Measurements from ENCODE around the gene MAP3K7. TPM values are rescaled to one million over a fixed set of nuclear protein-coding genes. Genes with fewer than 3 reads are reported as not detected.

The MAP3K7 gene
- total RNA-seq, 1 experiment from 2014 or later, result 26.6 TPM

DNA sequence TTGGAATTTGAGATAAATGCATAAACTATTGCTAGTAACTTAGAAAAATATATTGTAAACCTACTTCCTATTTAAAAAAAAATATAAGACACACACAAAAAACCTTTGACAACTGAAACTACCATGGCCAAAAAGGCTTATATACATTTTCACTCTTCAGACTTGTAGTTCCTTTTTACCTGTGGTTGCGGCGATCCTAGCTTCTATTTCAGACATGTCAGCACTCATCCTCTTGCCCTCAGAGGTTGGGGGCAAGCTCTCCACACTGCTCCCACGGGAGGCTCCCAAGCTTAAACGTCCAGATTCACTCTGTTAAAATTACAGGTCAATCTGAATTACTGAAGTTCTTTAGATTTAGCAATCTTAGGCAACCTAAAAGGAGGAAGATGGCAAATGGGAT lies 39.8 kb downstream of the MAP3K7 start (continued):
- TF ChIP-seq TCF7L2 (IDR thresholded peaks at IDR 0.05; ENCODE audit: borderline replicate concordance, extremely low read depth, insufficient read depth, insufficient read length) (no peak), SP1 (IDR thresholded peaks at IDR 0.05; ENCODE audit: low read depth) (no peak), SIN3A (IDR thresholded peaks at IDR 0.05; ENCODE audit: low read depth) (no peak)

DNA sequence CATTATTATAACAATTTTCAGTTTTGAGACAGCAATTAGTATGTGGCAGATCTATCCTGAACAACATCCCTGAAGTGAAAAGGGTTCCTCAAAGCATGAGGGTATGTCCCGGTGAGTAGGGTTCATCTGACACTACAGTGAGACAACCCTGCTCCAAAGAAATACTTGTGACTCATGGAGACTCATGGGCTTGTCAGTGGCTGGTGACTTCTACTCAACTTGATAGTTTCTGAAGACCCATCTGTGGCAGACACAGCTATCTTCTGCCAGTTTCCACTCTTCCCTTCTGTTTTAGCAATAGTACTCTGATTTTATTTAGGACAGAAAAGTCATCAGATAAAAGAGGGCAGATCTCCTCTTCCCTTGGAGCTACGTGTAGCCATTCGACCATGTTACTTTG lies 41.4 kb downstream of the MAP3K7 start:
- Histone ChIP-seq H3K79me2 (ENCODE audit: insufficient read depth, low read length) (no peaks in the 10 kb centered on the region), H3K4me3 (replicated peaks in 1 of 2; ENCODE audit: low read depth in 1 of 2, low read length in 2 of 2) (no peak overlapping the region), H3K36me3 (ENCODE audit: control insufficient read depth in 1 of 2, insufficient read depth in 2 of 2, low read length in 2 of 2) (peaks cover 10 to 29% of the 10 kb centered on the region in 2 experiments; a peak in 3 of 4 replicates), H4K20me1 (ENCODE audit: insufficient read depth) (no peaks in the 10 kb centered on the region), H3K4me1 (ENCODE audit: control insufficient read depth in 1 of 2, insufficient read depth in 2 of 2, low read length in 2 of 2) (no peaks in the 10 kb centered on the region), H3K27me3 (ENCODE audit: insufficient read depth, low read length) (no peaks in the 10 kb centered on the region), H3K27ac (ENCODE audit: low read depth, low read length) (no peak overlapping the region), H3K4me2 (ENCODE audit: low read length) (no peak overlapping the region), H3K9me2 (ENCODE audit: insufficient read depth) (no peaks in the 10 kb centered on the region), H2AFZ (ENCODE audit: low read depth, low read length, poor library complexity, severe bottlenecking) (no peak overlapping the region), H3K9me3 (ENCODE audit: control insufficient read depth in 1 of 2, insufficient read depth in 1 of 2, low read depth in 1 of 2, low read length in 2 of 2) (no peaks in the 10 kb centered on the region), H3K9ac (ENCODE audit: low read length) (no peak overlapping the region)
- TF ChIP-seq ELF1 (IDR thresholded peaks at IDR 0.05; ENCODE audit: borderline replicate concordance, low read depth), result no peak
- TF ChIP-seq, protein P1, sequence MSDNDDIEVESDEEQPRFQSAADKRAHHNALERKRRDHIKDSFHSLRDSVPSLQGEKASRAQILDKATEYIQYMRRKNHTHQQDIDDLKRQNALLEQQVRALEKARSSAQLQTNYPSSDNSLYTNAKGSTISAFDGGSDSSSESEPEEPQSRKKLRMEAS (IDR thresholded peaks at IDR 0.05), result no peak
- no peak for TF ChIP-seq YY1 (IDR thresholded peaks at IDR 0.05; ENCODE audit: extremely low read depth, insufficient replicate concordance, low read depth, low read length)
- no peak for TF ChIP-seq CEBPB (IDR thresholded peaks at IDR 0.05; ENCODE audit: low read depth)
- no peak for TF ChIP-seq EZH2phosphoT487 (IDR thresholded peaks at IDR 0.05; ENCODE audit: borderline replicate concordance)
- TF ChIP-seq JUND (IDR thresholded peaks at IDR 0.05), result no peak
- TF ChIP-seq TCF7L2 (IDR thresholded peaks at IDR 0.05; ENCODE audit: borderline replicate concordance, extremely low read depth, insufficient read depth, insufficient read length), result no peak
- no peak for TF ChIP-seq EGR1 (IDR thresholded peaks at IDR 0.05; ENCODE audit: low read depth)
- no peak for TF ChIP-seq RAD21 (IDR thresholded peaks at IDR 0.05; ENCODE audit: low read depth)
- no peak for TF ChIP-seq SRF (IDR thresholded peaks at IDR 0.05; ENCODE audit: low read depth)
- no peak for TF ChIP-seq ZNF274 (IDR thresholded peaks at IDR 0.05; ENCODE audit: low read depth, low read length)
- TF ChIP-seq ATF3 (IDR thresholded peaks at IDR 0.05), result no peak
- TF ChIP-seq FOSL1 (IDR thresholded peaks at IDR 0.05; ENCODE audit: low read depth), result no peak
- DNase-seq (ENCODE audit: low read depth, low spot score) (no peak), ATAC-seq (no peak)
- RAD21 ChIA-PET (ENCODE audit: low non-redundant PET in 1 of 2, low total read pairs in 2 of 2, uncharacterized antibody in 2 of 2, unreplicated experiment in 2 of 2), result no interaction called here
- POLR2A ChIA-PET, result no interaction called here
- no TSS peak for BruUV-seq (replicated peaks)
- CTCF ChIA-PET, result no interaction called here
- intact Hi-C loops (cut with micrococcal nuclease), result no loop called here

Data from HCT116 (cell line).